Fibroblast of skin of scalp (primary cell): Measurements from ENCODE around the gene RNASE8.

Source experiments
- DNase-seq: peaks from one replicate; pipeline ENCODE4 v3.0.0-alpha.2; 2013

Gene RNASE8

GRCh38 chr14:21030531-21030930 lies 27.1 kb upstream of the RNASE8 start:
- DNase-seq: no peak

GRCh38 chr14:21032326-21033132 lies 25.1 kb upstream of the RNASE8 start:
- no peak for DNase-seq

- DNase-seq: no peak
Observed at GRCh38 chr14:21033133-21033698, 24.4 kb upstream of the RNASE8 start.

GRCh38 chr14:21034707-21035106 lies 22.9 kb upstream of the RNASE8 start, which contains the start of gene RNASE13:
Gene RNASE13, minus strand, starts transcription at chr14:21034807. Its CDS starts 519 bp downstream, at chr14:21034288.
- no peak for DNase-seq

GRCh38 chr14:21036751-21037150 lies 20.9 kb upstream of the RNASE8 start:
- no peak for DNase-seq

GRCh38 chr14:21037156-21037555 lies 20.5 kb upstream of the RNASE8 start:
- DNase-seq: no peak

- peak; percentile 31 for DNase-seq
Observed at GRCh38 chr14:21038441-21039422, 18.9 kb upstream of the RNASE8 start.

GRCh38 chr14:21039585-21040369 lies 17.8 kb upstream of the RNASE8 start:
- peak; percentile 64 for DNase-seq

- no peak for DNase-seq
Observed at GRCh38 chr14:21040370-21040925, 17.2 kb upstream of the RNASE8 start.

- DNase-seq: peak; percentile 36
Observed at GRCh38 chr14:21040941-21041340, 16.7 kb upstream of the RNASE8 start.

GRCh38 chr14:21041676-21042433 lies 15.8 kb upstream of the RNASE8 start, which contains the start of gene RNASE7:
Gene RNASE7, plus strand, starts transcription at chr14:21042362. Its CDS starts 631 bp downstream, at chr14:21042993.
- peak; percentile 14 for DNase-seq

GRCh38 chr14:21042918-21043317 lies 14.7 kb upstream of the RNASE8 start:
- DNase-seq: no peak

GRCh38 chr14:21043387-21043973 lies 14.1 kb upstream of the RNASE8 start:
- DNase-seq: no peak

GRCh38 chr14:21043974-21044618 lies 13.5 kb upstream of the RNASE8 start:
- no peak for DNase-seq

GRCh38 chr14:21047378-21047781 lies 10.2 kb upstream of the RNASE8 start:
- peak; percentile 36 for DNase-seq

- DNase-seq: no peak
Observed at GRCh38 chr14:21048638-21049037, 9.0 kb upstream of the RNASE8 start.

- DNase-seq: peak; percentile 53
Observed at GRCh38 chr14:21049271-21049673, 8.3 kb upstream of the RNASE8 start.

- DNase-seq: no peak
Observed at GRCh38 chr14:21050597-21050996, 7.0 kb upstream of the RNASE8 start.

- DNase-seq: no peak
Observed at GRCh38 chr14:21053184-21054122, 4.2 kb upstream of the RNASE8 start.
